K562 (cell line): ENCODE measurements around the gene TGFBR2. TPM values are rescaled to one million over a fixed set of nuclear protein-coding genes. Genes with fewer than 3 reads are reported as not detected.

Experiments
- ATAC-seq: fragments of 200-7000 bp; cut with Tn5 transposase; 3 replicates; pipeline ENCODE4 v1.9.1; 2020; ENCODE audit warnings: moderate library complexity
- BruUV-seq: library from RNA; stranded (reverse); fragments of 400-500 nt; replicated peaks from 2 replicates; lab custom pipeline; 2021; lab: Mats Ljungman, UMichigan
- CTCF ChIA-PET: fragments of 300-600 bp; formaldehyde crosslinking; extraction: SDS; loops from one replicate; lab custom pipeline; 2021; ENCODE audit warnings: low intra/inter-chr PET ratio; lab: Yijun Ruan, JAX
- POLR2A ChIA-PET: fragments of 300-600, 350-650 bp; sonication (Branson Sonifier 250); formaldehyde crosslinking; extraction: SDS; loops from one replicate; lab custom pipeline; 2021; ENCODE audit warnings: antibody characterized with exemption, inconsistent platforms; lab: Yijun Ruan, JAX
- DNase-seq, 4 experiments: peaks; one replicate each; pipeline versions ENCODE4 v3.0.0 to v3.0.0-alpha.2; 2011 to 2018; ENCODE audit warnings: low spot score in 3 of 4, mixed read lengths in 3 of 4; ENCODE audit errors: extremely low read depth in 1 of 4
- FAIRE-seq: peaks from 2 replicates; lab custom pipeline; 2011; peaks lifted over from hg19 to GRCh38; lab: Jason Lieb, UNC
- H2AFZ ChIP-seq: 2 replicates; pipeline ENCODE4 v1.6.0; 2011; ENCODE audit warnings: low read depth, low read length, control low read depth, inconsistent platforms
- H3K27ac ChIP-seq: fragments of 200-600 bp; 3 replicates; pipeline ENCODE4 v1.8.0; 2011; ENCODE audit warnings: low read depth, mild to moderate bottlenecking, control low read depth, inconsistent platforms, low read length, moderate library complexity, mixed read lengths; ENCODE audit errors: extremely low read depth
- H3K27me3 ChIP-seq, 2 experiments: fragments of 300-600 bp in 1 of 2; 2 replicates in 1 of 2; 3 replicates in 1 of 2; pipeline versions ENCODE4 v1.6.0 to v1.8.0; 2011; ENCODE audit warnings: inconsistent platforms in 2 of 2, low read length in 2 of 2, mild to moderate bottlenecking in 1 of 2, mixed read lengths in 1 of 2, moderate library complexity in 1 of 2; ENCODE audit not compliant: control insufficient read depth in 2 of 2, insufficient read depth in 2 of 2
- H3K36me3 ChIP-seq: fragments of 300-600 bp; 3 replicates; pipeline ENCODE4 v1.8.0; 2011; ENCODE audit warnings: mild to moderate bottlenecking, low read length, inconsistent platforms; ENCODE audit not compliant: control insufficient read depth, insufficient read depth
- H3K4me1 ChIP-seq, 2 experiments: fragments of 200-600 bp in 1 of 2; replicated peaks in 1 of 2; 2 replicates in 1 of 2; 3 replicates in 1 of 2; pipeline versions ENCODE4 v1.5.1 to v1.8.0; 2011; ENCODE audit warnings: inconsistent platforms in 2 of 2, low read length in 2 of 2, mild to moderate bottlenecking in 1 of 2, mixed read lengths in 1 of 2, moderate library complexity in 1 of 2; ENCODE audit not compliant: control insufficient read depth in 2 of 2, insufficient read depth in 2 of 2
- H3K4me2 ChIP-seq: 2 replicates; pipeline ENCODE4 v1.6.1; 2011; ENCODE audit warnings: low read length, control low read depth, inconsistent platforms, mixed read lengths; ENCODE audit not compliant: insufficient read depth
- H3K4me3 ChIP-seq: fragments of 200-600 bp; sonication (generic), shearing (Covaris generic); 2 replicates; pipeline ENCODE4 v1.5.1; 2016; ENCODE audit warnings: control low read depth, inconsistent platforms
- H3K79me2 ChIP-seq: fragments of 200-600 bp; 3 replicates; pipeline ENCODE4 v1.8.0; 2011; ENCODE audit warnings: low read length, inconsistent platforms; ENCODE audit not compliant: control insufficient read depth, insufficient read depth
- H3K9ac ChIP-seq, 2 experiments: 2 replicates each; pipeline versions ENCODE4 v1.6.0 to v1.6.1; 2011; ENCODE audit warnings: low read depth in 2 of 2, low read length in 2 of 2, control low read depth in 1 of 2, inconsistent platforms in 1 of 2, mild to moderate bottlenecking in 1 of 2, mixed read lengths in 1 of 2; ENCODE audit not compliant: insufficient read depth in 1 of 2
- H3K9me1 ChIP-seq: one replicate; pipeline ENCODE4 v1.6.0; 2011; ENCODE audit warnings: inconsistent platforms, mild to moderate bottlenecking, low read length, moderate library complexity; ENCODE audit not compliant: control insufficient read depth, insufficient read depth
- H3K9me3 ChIP-seq: replicated peaks from 2 replicates; pipeline ENCODE4 v1.5.1; 2011; ENCODE audit warnings: low read depth, low read length, inconsistent platforms; ENCODE audit not compliant: control insufficient read depth, insufficient read depth
- H4K20me1 ChIP-seq: replicated peaks from 2 replicates; pipeline ENCODE4 v1.6.1; 2011; ENCODE audit warnings: low read length, inconsistent platforms, mixed read lengths; ENCODE audit not compliant: control insufficient read depth, insufficient read depth
- ADNP ChIP-seq: fragments of 200-800 bp; sonication (Bioruptor generic); IDR thresholded peaks from 2 replicates; pipeline ENCODE4 v1.6.1; 2016; ENCODE audit warnings: missing genetic modification characterization, missing compliant biosample characterization
- ARID4B ChIP-seq: sonication (generic); formaldehyde crosslinking; IDR thresholded peaks from 2 replicates; pipeline ENCODE4 v1.8.0; 2022; ENCODE audit warnings: mild to moderate bottlenecking, missing genetic modification reagents
- BRF2 ChIP-seq: IDR thresholded peaks from 3 replicates; pipeline ENCODE4 v1.6.1; 2011; ENCODE audit warnings: borderline replicate concordance, mild to moderate bottlenecking; ENCODE audit not compliant: insufficient read length, insufficient read depth
- CREB1 ChIP-seq, 2 experiments: sonication (generic) in 1 of 2; formaldehyde crosslinking in 1 of 2; IDR thresholded peaks; 2 replicates each; pipeline versions ENCODE4 v1.6.1 to v1.8.0; 2012 to 2022; ENCODE audit warnings: inconsistent platforms in 1 of 2, mild to moderate bottlenecking in 1 of 2, missing genetic modification reagents in 1 of 2, moderate library complexity in 1 of 2
- FIP1L1 ChIP-seq: fragments of 200-400 bp; formaldehyde crosslinking; IDR thresholded peaks from 2 replicates; pipeline ENCODE4 v1.6.1; 2018; ENCODE audit warnings: mild to moderate bottlenecking, low read depth, low read length; ENCODE audit not compliant: poor library complexity, severe bottlenecking
- FUS ChIP-seq: fragments of 200-400 bp; formaldehyde crosslinking; optimal IDR thresholded peaks from 2 replicates; pipeline ENCODE3; 2017; ENCODE audit warnings: low read depth, low read length
- GATAD2B ChIP-seq: fragments of 450-650 bp; IDR thresholded peaks from 2 replicates; pipeline ENCODE4 v1.6.1; 2017; ENCODE audit warnings: mild to moderate bottlenecking, borderline replicate concordance
- HDAC2 ChIP-seq: fragments of 450-650 bp; IDR thresholded peaks from 2 replicates; pipeline ENCODE4 v1.6.1; 2016; ENCODE audit warnings: mild to moderate bottlenecking
- HLTF ChIP-seq: fragments of 450-650 bp; IDR thresholded peaks from 2 replicates; pipeline ENCODE4 v1.6.1; 2016
- MEF2A ChIP-seq: IDR thresholded peaks from 2 replicates; pipeline ENCODE4 v1.6.1; 2011; ENCODE audit warnings: low read depth, mild to moderate bottlenecking, low read length, moderate library complexity; ENCODE audit not compliant: control insufficient read depth
- OTX1 ChIP-seq: fragments of 450-650 bp; formaldehyde crosslinking; IDR thresholded peaks from 2 replicates; pipeline ENCODE4 v1.4.0; 2022; ENCODE audit warnings: mild to moderate bottlenecking
- PCBP1 ChIP-seq: fragments of 200-400 bp; formaldehyde crosslinking; IDR thresholded peaks from 2 replicates; pipeline ENCODE4 v1.6.1; 2018; ENCODE audit warnings: mild to moderate bottlenecking, low read depth, low read length; ENCODE audit not compliant: poor library complexity, severe bottlenecking
- TARDBP ChIP-seq: fragments of 450-650 bp; IDR thresholded peaks from 2 replicates; pipeline ENCODE4 v1.6.1; 2016
- ZNF274 ChIP-seq: IDR thresholded peaks from 2 replicates; pipeline ENCODE4 v1.6.1; 2011; ENCODE audit warnings: low read depth, mild to moderate bottlenecking, low read length, moderate library complexity, borderline replicate concordance
- WGBS: fragments of 100-300 bp; shearing (Covaris generic); methylation state at CpG from one replicate; pipeline ENCODE4 v1.1.6; 2016; ENCODE audit warnings: low coverage, mixed read lengths; ENCODE audit not compliant: insufficient coverage; ENCODE audit errors: missing lambda C conversion rate; 5-methylcytosine and 5-hydroxymethylcytosine counted together
- in situ Hi-C: fragments of 300-500 bp; cut with MboI; formaldehyde crosslinking; loops from 4 replicates; pipeline ENCODE4 v1.15.0; 2018; ENCODE audit warnings: inconsistent platforms, mixed read lengths
- intact Hi-C: fragments of 100-400 bp; cut with micrococcal nuclease; formaldehyde crosslinking; loops from 2 replicates; pipeline ENCODE4 v1.14.2; 2022
- polyA plus RNA-seq, 8 experiments: library from polyadenylated mRNA; depleted of rRNA in 4 of 8; stranded (reverse) in 5 of 8; unstranded in 3 of 8; fragments of >200 nt; fragmentation: Nextera tagmentation in 2 of 8; fragmentation: Illumina TruSeq in 1 of 8; extraction: Ambion mirVana in 2 of 8; extraction: Trizol in 1 of 8; gene quantifications; 2 replicates each; pipeline versions ENCODE4 v1.2.1 to v1.2.3, GENCODE V29; 2011 to 2014; ENCODE audit warnings: inconsistent platforms in 1 of 8, missing spikeins in 1 of 8
- total RNA-seq, 7 experiments: library from RNA; depleted of rRNA in 6 of 7; stranded (reverse); fragments of >200 nt in 6 of 7; fragmentation: Illumina TruSeq in 2 of 7; extraction: Trizol in 2 of 7; gene quantifications; 2 replicates each; pipeline versions ENCODE4 v1.2.1 to v1.2.3, GENCODE V29; 2011 to 2021; ENCODE audit warnings: low replicate concordance in 1 of 7

TGFBR2 gene
- total and polyA plus RNA-seq, 9 of the 15 experiments (the other 6 are each of a cell fraction or from before 2014, with no cell fraction given): 0.11 to 0.84 (median 0.24) TPM

- no peak overlapping the region for H3K4me2 ChIP-seq
- POLR2A ChIA-PET: no interaction called here
- no peak for ATAC-seq
- in situ Hi-C loops: no loop called here
- TF ChIP-seq CREB1 (IDR thresholded peaks at IDR 0.05): no peak
- TF ChIP-seq CREB1 (CRISPR knock-in tag; IDR thresholded peaks at IDR 0.05): no peak
- no peak for TF ChIP-seq BRF2
- no peak for TF ChIP-seq ARID4B (CRISPR knock-in tag)
- TF ChIP-seq MEF2A: no peak
- TF ChIP-seq FIP1L1: no peak
- no peak for TF ChIP-seq HLTF
- no peak for TF ChIP-seq ZNF274
- no peak for TF ChIP-seq OTX1 (CRISPR knock-in tag)
- no peak for TF ChIP-seq PCBP1
- no peak for TF ChIP-seq FUS
- no peak for TF ChIP-seq HDAC2
- no peak for TF ChIP-seq TARDBP
- TF ChIP-seq GATAD2B: no peak
- no peak for TF ChIP-seq ADNP
- TF ChIP-seq, all 486 proteins: peak for 0
- FAIRE-seq (no peak), DNase-seq (no peak)
- Histone ChIP-seq H3K9ac (no peak overlapping the region), H3K4me1 (no peaks in the 10 kb centered on the region), H3K36me3 (no peaks in the 10 kb centered on the region), H3K4me3 (no peak overlapping the region), H3K27ac (no peak overlapping the region), H4K20me1 (no peaks in the 10 kb centered on the region), H2AFZ (no peak overlapping the region), H3K9me3 (no peaks in the 10 kb centered on the region; the same call in 1 of the 2 replicates), H3K79me2 (no peaks in the 10 kb centered on the region), H3K27me3 (no peaks in the 10 kb centered on the region), H3K9me1 (no peaks in the 10 kb centered on the region)
- no TSS peak for BruUV-seq
- 4% methylated on average over 2 of the region's 2 CpGs for WGBS
- intact Hi-C loops: no loop called here
- CTCF ChIA-PET: no interaction called here
Observed at GRCh38 chr3:30621576-30621975, 15.2 kb downstream of the TGFBR2 start.
